OCI-LY3 (cell line): ENCODE measurements around the gene EPHB4.

Experiments
- CTCF ChIP-seq: fragments of 200-600, 300-600 bp; sonication (generic); IDR thresholded peaks from 2 replicates; pipeline ENCODE4 v1.5.1; 2014; ENCODE audit warnings: antibody characterized with exemption, low read length, low read depth
- EZH2phosphoT487 ChIP-seq: fragments of 200-600 bp; shearing (Covaris generic); IDR thresholded peaks from 2 replicates; pipeline ENCODE4 v1.6.1; 2018; ENCODE audit warnings: antibody characterized with exemption, mixed run types, low read depth

GRCh38 chr7:100867776-100868485 is 40.6 kb upstream of the EPHB4 start:
- TF ChIP-seq CTCF (no peak), EZH2phosphoT487 (no peak)
